Astrocyte (in vitro differentiated cells and primary cell): ENCODE data around the gene SCN1B.

Source experiments
- EZH2 ChIP-seq: IDR thresholded peaks from 2 replicates; pipeline ENCODE4 v1.6.1; 2012; ENCODE audit warnings: mild to moderate bottlenecking, low read length, inconsistent platforms; ENCODE audit not compliant: insufficient read depth
- TF ChIP-seq, protein P1 (sequence below): IDR thresholded peaks from 2 replicates; pipeline ENCODE4 v1.5.1; 2011; ENCODE audit warnings: low read depth, mild to moderate bottlenecking, inconsistent platforms, low read length, moderate library complexity; ENCODE audit not compliant: insufficient read depth

DNA sequence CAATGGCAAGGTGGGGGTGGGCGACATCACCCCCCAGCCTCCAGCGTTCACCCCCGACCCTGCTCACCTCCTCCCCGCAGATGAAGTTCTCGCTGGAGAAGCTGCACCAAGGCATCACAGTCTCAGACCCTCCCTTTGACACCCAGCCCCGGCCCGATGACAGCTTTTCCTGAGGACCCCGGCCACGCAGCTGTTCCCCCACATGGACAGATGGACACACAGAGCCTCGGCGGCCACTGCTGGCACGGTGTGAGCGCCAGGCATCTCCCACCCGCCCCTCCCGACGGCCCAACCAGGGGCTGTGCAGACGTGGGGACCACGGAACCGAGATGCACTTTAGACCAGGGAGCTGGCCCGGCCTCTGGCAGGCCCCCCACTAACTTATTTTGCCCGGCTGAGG lies 4.3 kb upstream of the SCN1B start:
- TF ChIP-seq, protein P1, sequence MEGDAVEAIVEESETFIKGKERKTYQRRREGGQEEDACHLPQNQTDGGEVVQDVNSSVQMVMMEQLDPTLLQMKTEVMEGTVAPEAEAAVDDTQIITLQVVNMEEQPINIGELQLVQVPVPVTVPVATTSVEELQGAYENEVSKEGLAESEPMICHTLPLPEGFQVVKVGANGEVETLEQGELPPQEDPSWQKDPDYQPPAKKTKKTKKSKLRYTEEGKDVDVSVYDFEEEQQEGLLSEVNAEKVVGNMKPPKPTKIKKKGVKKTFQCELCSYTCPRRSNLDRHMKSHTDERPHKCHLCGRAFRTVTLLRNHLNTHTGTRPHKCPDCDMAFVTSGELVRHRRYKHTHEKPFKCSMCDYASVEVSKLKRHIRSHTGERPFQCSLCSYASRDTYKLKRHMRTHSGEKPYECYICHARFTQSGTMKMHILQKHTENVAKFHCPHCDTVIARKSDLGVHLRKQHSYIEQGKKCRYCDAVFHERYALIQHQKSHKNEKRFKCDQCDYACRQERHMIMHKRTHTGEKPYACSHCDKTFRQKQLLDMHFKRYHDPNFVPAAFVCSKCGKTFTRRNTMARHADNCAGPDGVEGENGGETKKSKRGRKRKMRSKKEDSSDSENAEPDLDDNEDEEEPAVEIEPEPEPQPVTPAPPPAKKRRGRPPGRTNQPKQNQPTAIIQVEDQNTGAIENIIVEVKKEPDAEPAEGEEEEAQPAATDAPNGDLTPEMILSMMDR = no peak
- TF ChIP-seq EZH2 = no peak
